Measurements from ENCODE around the gene SEPHS2. TPM values are rescaled to one million over a fixed set of nuclear protein-coding genes. Genes with fewer than 3 reads are reported as not detected.

The SEPHS2 gene
- total RNA-seq, 4 donors from 2014 or later = 21.6 to 36.1 (median 25.2) TPM

- H3K4me1 ChIP-seq = peaks cover 0 to 23% (median 3%) of the 10 kb centered on the region in 3 donors
- WGBS, 2 donors (ENCODE audit: low coverage in 1 of 2) = 60 to 85% methylated on average over 2 to 12 of the region's 31 CpGs
- no peak for ATAC-seq
- TF ChIP-seq CTCF (IDR thresholded peaks at IDR 0.05) (no peak), POLR2A (IDR thresholded peaks at IDR 0.05) (no peak), POLR2AphosphoS5 (IDR thresholded peaks at IDR 0.05) (no peak), EP300 (IDR thresholded peaks at IDR 0.05) (no peak)
- H3K36me3 ChIP-seq = peaks cover 0 to 39% of the 10 kb centered on the region in 2 donors
- H3K27ac ChIP-seq = peak overlapping the region; percentile 19 to 93 (median 88)
- no peaks in the 10 kb centered on the region for H3K27me3 ChIP-seq
- no peaks in the 10 kb centered on the region for H3K9me3 ChIP-seq
- H3K4me3 ChIP-seq = peak overlapping the region; percentile 24 to 69
Measured at GRCh38 chr16:30418350-30419181, 27.1 kb downstream of the SEPHS2 start.

- ATAC-seq = peak; percentile 96
- H3K9me3 ChIP-seq = no peaks in the 10 kb centered on the region
- no CpG with 5 or more reads among the region's 140 CpGs for WGBS, 2 donors (ENCODE audit: low coverage in 1 of 2)
- peak overlapping the region; percentile 19 to 93 (median 88) for H3K27ac ChIP-seq
- H3K36me3 ChIP-seq = peaks cover 0 to 33% of the 10 kb centered on the region in 2 donors
- H3K4me3 ChIP-seq = peak overlapping the region; percentile 24 to 69
- peaks cover 0 to 23% (median 3%) of the 10 kb centered on the region in 3 donors for H3K4me1 ChIP-seq
- no peaks in the 10 kb centered on the region for H3K27me3 ChIP-seq
- TF ChIP-seq POLR2A (IDR thresholded peaks at IDR 0.05) (peak in 1 of 2 donors; percentile 33), CTCF (IDR thresholded peaks at IDR 0.05) (peak in 3 of 4 experiments; percentile 22 to 52 (median 26)), EP300 (IDR thresholded peaks at IDR 0.05) (no peak), POLR2AphosphoS5 (IDR thresholded peaks at IDR 0.05) (peak; percentile 64)
Measured at GRCh38 chr16:30417529-30418349, 27.9 kb downstream of the SEPHS2 start.

GRCh38 chr16:30416624-30417528, 28.8 kb downstream of the SEPHS2 start:
- H3K9me3 ChIP-seq = no peaks in the 10 kb centered on the region
- peak overlapping the region; percentile 24 to 69 for H3K4me3 ChIP-seq
- WGBS, 2 donors (ENCODE audit: low coverage in 1 of 2) = 75 to 81% methylated on average over 6 to 10 of the region's 18 CpGs
- peak overlapping the region in 3 of 4 donors; percentile 87 to 93 (median 88) for H3K27ac ChIP-seq
- TF ChIP-seq POLR2AphosphoS5 (IDR thresholded peaks at IDR 0.05) (no peak), EP300 (IDR thresholded peaks at IDR 0.05) (no peak), POLR2A (IDR thresholded peaks at IDR 0.05) (no peak), CTCF (IDR thresholded peaks at IDR 0.05) (no peak)
- peaks cover 0 to 23% (median 3%) of the 10 kb centered on the region in 3 donors for H3K4me1 ChIP-seq
- ATAC-seq = peak; percentile 2
- H3K27me3 ChIP-seq = no peaks in the 10 kb centered on the region
- H3K36me3 ChIP-seq = peaks cover 0 to 32% of the 10 kb centered on the region in 2 donors

GRCh38 chr16:30416047-30416603, 29.5 kb downstream of the SEPHS2 start:
- ATAC-seq = no peak
- Histone ChIP-seq H3K4me3 (no peak overlapping the region), H3K4me1 (peaks cover 0 to 23% (median 3%) of the 10 kb centered on the region in 3 donors), H3K36me3 (peaks cover 0 to 31% of the 10 kb centered on the region in 2 donors), H3K27ac (no peak overlapping the region), H3K9me3 (no peaks in the 10 kb centered on the region), H3K27me3 (no peaks in the 10 kb centered on the region)
- TF ChIP-seq CTCF (IDR thresholded peaks at IDR 0.05) = no peak
- TF ChIP-seq POLR2AphosphoS5 (IDR thresholded peaks at IDR 0.05) = no peak
- TF ChIP-seq POLR2A (IDR thresholded peaks at IDR 0.05) = no peak
- TF ChIP-seq EP300 (IDR thresholded peaks at IDR 0.05) = no peak
- WGBS, 2 donors (ENCODE audit: low coverage in 1 of 2) = 84 to 87% methylated on average over 4 of the region's 4 CpGs

Measured in gastroesophageal sphincter (tissue), 4 donors.